Suppressor macrophage (primary cell): ENCODE data around the gene NME2.
A peak's percentile ranks its signal among the peaks of the same experiment; 100 is the strongest.
"Not testable (repeated sequence)": the region's sequence is repeated elsewhere in the genome, so short reads cannot be mapped to it uniquely, and the experiment has no call there.

ENCODE experiments used
- DNase-seq, 4 experiments: peaks; one replicate each; pipeline ENCODE4 v3.0.0-alpha.2; 2020 to 2022

The NME2 gene

DNA sequence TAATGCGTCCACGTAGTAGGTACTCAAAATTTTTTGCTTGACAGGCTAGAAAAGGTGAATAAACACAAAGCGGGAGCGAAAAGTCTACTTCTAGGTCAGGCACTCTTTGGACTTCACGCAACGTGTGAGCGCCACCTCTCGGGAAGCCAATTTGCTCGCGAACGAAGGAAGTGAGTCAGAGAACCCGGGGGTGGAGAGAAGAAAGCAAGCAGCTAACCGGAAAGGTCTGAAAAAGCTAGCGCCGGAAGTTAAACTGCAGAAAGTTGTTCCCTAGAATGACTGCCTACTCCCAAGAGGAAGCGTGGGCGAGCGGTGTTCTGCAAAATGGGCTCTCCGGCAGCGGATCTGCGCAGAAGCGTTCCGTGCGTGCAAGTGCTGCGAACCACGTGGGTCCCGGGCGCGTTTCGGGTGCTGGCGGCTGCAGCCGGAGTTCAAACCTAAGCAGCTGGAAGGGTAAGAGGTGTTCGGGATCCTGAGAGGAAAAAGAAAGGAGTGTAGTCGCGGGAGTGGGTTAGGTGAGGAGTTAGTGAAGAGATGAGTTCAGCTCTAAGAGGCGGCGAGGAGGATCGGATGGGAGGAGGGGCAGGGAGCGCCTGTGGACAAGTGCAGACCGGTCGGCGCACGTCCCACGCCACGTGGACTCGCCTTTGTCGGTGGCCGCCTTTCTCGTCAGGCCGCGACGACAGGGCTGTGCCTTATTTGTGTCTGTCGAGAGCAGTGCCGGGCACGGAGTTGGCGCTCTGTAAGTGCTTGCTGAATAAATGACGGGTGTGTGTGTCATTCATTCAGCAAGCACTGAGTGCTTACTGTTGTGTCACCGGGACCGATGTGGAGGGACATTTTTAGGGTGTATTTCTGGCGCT lies 12.8 kb upstream of the NME2 start, which contains the start of gene NME1:
Gene NME1 (plus strand): TSS at position 350 of the 863 bp plus-strand sequence. CDS start 2,096 bp downstream, outside the sequence.
- DNase-seq: peak; percentile 97 to 100 (median 99)

DNA sequence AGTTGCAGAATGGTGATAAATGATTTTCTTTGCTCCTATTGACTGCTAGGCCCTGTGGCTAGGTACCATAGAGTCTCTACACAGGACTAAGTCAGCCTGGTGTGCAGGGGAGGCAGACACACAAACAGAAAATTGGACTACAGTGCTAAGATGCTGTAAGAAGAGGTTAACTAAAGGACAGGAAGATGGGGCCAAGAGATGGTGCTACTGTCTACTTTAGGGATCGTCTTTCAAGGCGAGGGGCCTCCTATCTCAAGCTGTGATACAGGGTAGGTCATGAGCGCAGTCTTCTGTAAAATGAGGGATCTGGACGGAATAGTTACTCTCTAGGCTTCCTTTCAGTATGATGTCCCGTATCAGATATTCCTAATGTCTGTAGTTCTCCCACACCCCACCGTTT lies 12.0 kb upstream of the NME2 start:
- no peak for DNase-seq

DNA sequence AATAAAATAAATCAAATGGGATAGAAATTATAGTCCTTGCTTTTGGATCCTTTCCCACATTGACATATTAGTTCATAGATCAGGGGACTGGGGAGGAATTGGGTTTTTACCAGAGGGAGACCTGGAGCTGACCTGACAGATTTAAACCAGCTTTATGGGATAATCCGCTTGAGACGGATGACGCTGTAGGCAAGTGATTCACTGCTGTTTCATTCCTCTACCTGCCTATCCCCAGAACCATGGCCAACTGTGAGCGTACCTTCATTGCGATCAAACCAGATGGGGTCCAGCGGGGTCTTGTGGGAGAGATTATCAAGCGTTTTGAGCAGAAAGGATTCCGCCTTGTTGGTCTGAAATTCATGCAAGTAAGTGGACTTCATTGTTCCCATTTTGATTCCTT lies 10.8 kb upstream of the NME2 start:
- DNase-seq: no peak

GRCh38 chr17:51159604-51160003 lies 6.6 kb upstream of the NME2 start:
- DNase-seq: no peak

DNA sequence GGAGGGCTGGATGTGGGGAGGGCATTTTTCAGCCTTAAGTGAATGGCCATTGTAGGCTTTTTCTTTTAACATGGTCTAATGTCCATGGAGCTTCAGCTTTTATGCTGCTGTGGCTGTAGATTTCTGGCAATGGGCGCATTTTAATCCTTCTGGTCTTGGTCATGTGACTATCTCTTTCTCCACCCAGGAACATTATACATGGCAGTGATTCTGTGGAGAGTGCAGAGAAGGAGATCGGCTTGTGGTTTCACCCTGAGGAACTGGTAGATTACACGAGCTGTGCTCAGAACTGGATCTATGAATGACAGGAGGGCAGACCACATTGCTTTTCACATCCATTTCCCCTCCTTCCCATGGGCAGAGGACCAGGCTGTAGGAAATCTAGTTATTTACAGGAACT lies 4.7 kb upstream of the NME2 start:
- DNase-seq: no peak

- no peak for DNase-seq
These were observed 1.1 kb upstream of the NME2 start for GRCh38 chr17:51164911-51165679.

DNA sequence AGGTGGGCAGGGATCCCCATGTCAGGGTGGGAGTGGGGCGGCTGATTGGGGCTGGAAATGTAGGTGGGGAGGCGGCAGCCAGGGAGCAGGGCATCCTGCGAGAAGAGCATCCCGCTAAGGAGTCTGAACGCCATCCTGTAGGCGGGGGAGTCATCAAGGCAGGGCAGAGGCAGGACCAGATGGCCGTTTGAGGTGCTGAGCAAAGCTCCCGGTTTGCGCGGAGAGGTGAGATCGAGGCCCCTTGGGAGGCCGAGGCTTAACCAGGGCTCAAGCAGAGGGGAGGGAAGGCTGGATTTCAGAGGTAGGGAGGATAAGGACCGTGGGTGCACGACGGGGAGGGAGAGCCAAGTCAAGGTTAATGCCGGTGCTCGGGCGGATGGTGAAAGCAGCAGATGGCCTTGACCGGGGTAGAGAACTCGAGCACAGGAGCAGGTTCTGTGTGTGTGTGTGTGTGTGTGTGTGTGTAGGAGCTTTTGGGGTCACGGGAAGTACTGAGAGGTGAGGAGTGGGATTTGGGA lies 472 bp upstream of the NME2 start:
- DNase-seq: no peak

DNA sequence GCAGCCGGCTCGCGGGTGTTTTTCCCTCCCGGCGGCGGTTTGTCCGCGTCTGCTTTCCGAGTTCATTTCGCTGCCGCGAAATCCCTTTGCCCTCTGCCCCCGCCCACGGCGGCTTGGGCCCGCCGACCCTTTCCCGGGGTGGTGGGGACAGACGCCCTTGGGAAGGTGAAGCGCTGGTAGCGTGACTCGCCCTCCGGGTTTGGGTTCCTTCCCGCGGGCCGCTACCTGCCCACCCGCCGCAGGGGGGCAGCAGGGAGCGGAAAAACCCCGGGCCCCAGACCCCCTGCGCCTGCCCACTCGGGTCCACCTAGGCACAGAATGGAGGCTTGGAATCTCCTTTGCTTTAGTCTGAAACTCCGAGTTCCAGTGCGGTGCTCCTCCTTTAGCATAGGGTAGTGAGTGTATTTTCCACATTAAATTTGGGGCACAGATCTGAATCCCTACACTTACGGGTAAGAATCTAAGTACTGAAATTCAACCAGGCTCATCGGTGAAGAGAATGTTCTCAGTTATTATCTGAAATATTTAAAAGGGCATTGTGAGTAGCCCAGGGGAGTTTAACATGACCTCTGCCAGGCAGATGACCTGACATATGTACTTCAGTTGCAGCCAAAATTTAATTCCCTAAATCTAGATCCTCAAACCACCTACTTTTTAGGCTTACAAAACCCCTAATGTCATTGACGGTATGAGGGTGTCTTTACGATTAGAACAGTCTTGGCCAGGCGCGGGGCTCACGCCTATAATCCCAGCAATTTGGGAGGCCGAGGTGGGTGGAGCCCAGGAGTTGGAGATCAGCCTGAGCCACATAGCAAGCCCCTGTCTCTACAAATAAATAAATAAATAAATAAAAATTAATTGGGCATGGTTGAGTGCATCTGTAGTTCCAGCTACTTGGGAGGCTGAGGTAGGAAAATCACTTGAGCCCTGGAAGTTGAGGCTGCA lies 1.0 kb downstream of the NME2 start:
- peak; percentile 51 to 78 (median 62) for DNase-seq

GRCh38 chr17:51169340-51169739 lies 3.1 kb downstream of the NME2 start:
- no peak for DNase-seq

DNA sequence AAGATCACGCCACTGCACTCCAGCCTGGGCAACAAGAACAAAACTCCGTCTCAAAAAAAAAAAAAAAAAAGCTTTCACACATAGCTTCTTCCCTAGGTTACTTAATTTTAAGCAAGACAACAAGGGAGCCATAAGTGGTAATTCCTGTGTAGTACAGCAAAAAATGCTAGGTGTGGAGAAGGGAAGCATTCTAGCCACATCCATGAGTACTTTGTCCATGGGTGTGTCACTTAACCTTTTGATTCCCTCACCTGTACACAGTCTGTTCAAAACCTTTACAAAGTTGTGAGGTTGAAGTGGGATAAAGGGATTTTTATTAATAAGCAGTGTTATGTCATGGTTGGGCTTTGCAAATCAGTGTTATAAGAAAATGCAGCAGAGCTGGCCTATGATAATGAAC lies 4.5 kb downstream of the NME2 start:
- no peak for DNase-seq

GRCh38 chr17:51172030-51172429 lies 5.8 kb downstream of the NME2 start:
- not testable (repeated sequence) for DNase-seq

- no peak for DNase-seq
These were observed 14.3 kb downstream of the NME2 start for GRCh38 chr17:51180486-51180885.

GRCh38 chr17:51184124-51184523 lies 17.9 kb downstream of the NME2 start:
- no peak for DNase-seq

GRCh38 chr17:51185763-51186332 lies 19.6 kb downstream of the NME2 start:
- no peak for DNase-seq

DNA sequence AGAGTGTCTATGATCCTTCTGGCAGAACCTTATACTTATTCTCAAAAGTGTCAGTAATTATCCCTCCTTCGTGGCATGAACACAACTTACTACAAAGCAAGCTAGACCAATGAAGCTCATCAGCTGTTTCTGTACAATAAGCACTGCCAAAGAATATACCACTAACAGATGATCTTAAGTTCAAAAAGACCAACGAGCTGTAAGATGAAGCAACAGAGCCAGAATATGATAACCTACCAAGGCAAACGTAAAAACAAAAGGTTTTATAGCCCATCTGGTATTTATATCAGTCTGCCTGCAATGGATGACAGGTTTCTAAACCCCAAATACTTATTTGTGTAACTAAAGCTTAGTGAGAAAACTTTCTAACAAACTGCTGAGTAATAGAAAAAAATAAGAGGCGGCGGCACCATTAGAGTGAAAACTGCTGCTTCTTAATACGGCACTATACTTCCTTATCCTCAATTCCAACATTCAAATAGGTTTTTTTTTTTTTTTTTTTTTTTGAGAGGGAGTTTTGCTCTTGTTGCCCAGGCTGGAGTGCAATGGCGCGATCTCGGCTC lies 22.1 kb downstream of the NME2 start:
- no peak for DNase-seq

- DNase-seq: no peak
These were observed 23.0 kb downstream of the NME2 start for GRCh38 chr17:51189162-51189561.

GRCh38 chr17:51189628-51190027 lies 23.4 kb downstream of the NME2 start:
- DNase-seq: no peak

GRCh38 chr17:51191895-51192294 lies 25.7 kb downstream of the NME2 start:
- no peak for DNase-seq

DNA sequence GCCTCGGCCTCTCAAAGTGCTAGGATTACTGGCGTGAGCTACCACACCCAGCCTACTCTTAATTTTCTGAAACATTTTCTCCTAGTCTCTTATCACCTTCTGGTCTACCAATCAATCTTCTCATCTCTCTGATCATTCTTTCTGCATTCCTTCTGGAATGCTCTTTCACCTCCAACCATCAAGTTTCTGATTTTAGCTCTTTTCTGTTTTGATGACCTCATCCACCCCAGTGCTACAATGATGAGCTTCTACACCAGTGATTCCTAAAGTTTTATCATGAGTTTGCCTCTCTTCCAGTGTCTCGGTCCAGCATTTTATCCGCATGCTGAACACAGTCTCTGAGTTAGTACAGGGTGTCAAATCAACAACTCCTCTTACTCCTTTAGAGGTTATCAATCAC lies 31.5 kb downstream of the NME2 start:
- no peak for DNase-seq

DNA sequence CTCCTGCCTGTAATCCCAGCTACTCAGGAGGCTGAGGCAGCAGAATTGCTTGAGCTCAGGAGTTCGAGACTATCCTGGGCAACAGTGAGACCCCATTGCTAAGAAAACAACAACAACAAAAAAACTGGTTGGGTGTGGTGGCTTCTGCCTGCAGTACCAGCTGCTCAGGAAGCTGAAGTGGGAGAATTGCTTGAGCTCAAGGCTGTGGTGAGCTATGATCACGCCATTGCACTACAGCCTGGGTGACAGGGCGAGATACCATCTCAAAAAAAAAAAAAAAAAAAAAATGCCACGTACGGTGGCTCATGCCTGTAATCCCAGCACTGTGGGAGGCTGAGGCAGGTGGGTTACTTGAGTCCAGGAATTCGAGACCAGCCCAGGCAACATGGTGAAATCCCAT lies 34.1 kb downstream of the NME2 start:
- no peak for DNase-seq

- no peak for DNase-seq
These were observed 34.6 kb downstream of the NME2 start for GRCh38 chr17:51200846-51201245.

- no peak for DNase-seq
These were observed 37.6 kb downstream of the NME2 start for GRCh38 chr17:51203838-51204237.
